Colonic mucosa (tissue), 4 donors: ENCODE data around the gene NAA35. TPM values are rescaled to one million over a fixed set of nuclear protein-coding genes. Genes with fewer than 3 reads are reported as not detected.

Experiments used
- DNase-seq: peaks from one replicate; pipeline ENCODE4 v3.0.0-alpha.2; 2020
- H3K27ac ChIP-seq: fragments of 200-600 bp; one replicate; pipeline ENCODE4 v1.8.0; 2021
- H3K27me3 ChIP-seq: fragments of 200-600 bp; one replicate; pipeline ENCODE4 v1.8.0; 2021
- H3K36me3 ChIP-seq: fragments of 200-600 bp; one replicate; pipeline ENCODE4 v1.8.0; 2021
- H3K4me1 ChIP-seq: fragments of 200-600 bp; one replicate; pipeline ENCODE4 v1.8.0; 2021; ENCODE audit warnings: mild to moderate bottlenecking
- H3K4me3 ChIP-seq: fragments of 200-600 bp; one replicate; pipeline ENCODE4 v1.8.0; 2021
- H3K9ac ChIP-seq, 2 donors: one replicate each; pipeline ENCODE4 v1.7.0; 2013; ENCODE audit warnings: control low read depth in 2 of 2, low read depth in 2 of 2, low read length in 2 of 2
- H3K9me3 ChIP-seq: fragments of 200-600 bp; one replicate; pipeline ENCODE4 v1.8.0; 2021
- intact Hi-C: fragments of 100-400 bp; cut with DNase I; formaldehyde crosslinking; loops from one replicate; pipeline ENCODE4 v1.14.1; 2022
- total RNA-seq, 2 donors: library from RNA; stranded (reverse); fragmentation: NEBNext Ultra II Directional in 1 of 2; extraction: Animal tissue kit (Norgen Biotek cat#: 25700) in 1 of 2; gene quantifications; one replicate each; pipeline ENCODE4 v1.2.1, GENCODE V29; 2021
- TF ChIP-seq, protein P1 (sequence below): fragments of 200-600 bp; IDR thresholded peaks from one replicate; pipeline ENCODE4 v1.8.0; 2022; ENCODE audit warnings: antibody characterized with exemption, mild to moderate bottlenecking
- donor health status: healthy.
- donor health status: DM: no; HTN: no; CAD: no.
- donor health status: DM: no; HTN: no; CAD: no.

Gene NAA35
- total RNA-seq, 2 donors from 2014 or later = 29.2 to 40.2 TPM

DNA sequence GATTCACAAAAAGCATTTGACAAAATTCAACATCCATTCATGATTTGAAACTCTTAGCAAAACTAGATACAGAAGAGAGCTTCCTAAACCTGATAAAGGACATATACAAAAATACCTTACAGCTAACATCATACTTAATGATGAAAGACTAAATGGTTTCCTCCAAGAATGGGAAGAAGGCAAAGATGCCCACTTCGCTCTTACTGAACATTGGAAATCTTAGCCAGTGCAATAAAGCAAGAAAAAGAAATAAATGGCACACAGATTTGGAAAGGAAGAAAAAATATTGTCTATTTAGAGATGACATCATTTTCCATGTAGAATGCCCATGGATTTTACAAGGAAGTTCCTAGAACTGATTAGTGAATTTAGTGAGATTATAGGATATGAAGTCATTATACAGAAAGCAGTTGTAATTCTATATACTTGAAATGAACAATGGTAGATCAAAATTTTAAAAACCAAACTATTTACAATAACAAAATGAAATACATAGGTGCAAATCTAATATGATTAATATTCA lies 64.4 kb downstream of the NAA35 start:
- TF ChIP-seq, protein P1, sequence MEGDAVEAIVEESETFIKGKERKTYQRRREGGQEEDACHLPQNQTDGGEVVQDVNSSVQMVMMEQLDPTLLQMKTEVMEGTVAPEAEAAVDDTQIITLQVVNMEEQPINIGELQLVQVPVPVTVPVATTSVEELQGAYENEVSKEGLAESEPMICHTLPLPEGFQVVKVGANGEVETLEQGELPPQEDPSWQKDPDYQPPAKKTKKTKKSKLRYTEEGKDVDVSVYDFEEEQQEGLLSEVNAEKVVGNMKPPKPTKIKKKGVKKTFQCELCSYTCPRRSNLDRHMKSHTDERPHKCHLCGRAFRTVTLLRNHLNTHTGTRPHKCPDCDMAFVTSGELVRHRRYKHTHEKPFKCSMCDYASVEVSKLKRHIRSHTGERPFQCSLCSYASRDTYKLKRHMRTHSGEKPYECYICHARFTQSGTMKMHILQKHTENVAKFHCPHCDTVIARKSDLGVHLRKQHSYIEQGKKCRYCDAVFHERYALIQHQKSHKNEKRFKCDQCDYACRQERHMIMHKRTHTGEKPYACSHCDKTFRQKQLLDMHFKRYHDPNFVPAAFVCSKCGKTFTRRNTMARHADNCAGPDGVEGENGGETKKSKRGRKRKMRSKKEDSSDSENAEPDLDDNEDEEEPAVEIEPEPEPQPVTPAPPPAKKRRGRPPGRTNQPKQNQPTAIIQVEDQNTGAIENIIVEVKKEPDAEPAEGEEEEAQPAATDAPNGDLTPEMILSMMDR = no peak

GRCh38 chr9:86009133-86009532 lies 68.2 kb downstream of the NAA35 start:
- Histone ChIP-seq H3K4me3 (no peak overlapping the region), H3K36me3 (peaks cover 7% of the 10 kb centered on the region), H3K9ac (no peak overlapping the region), H3K4me1 (no peaks in the 10 kb centered on the region), H3K27me3 (no peaks in the 10 kb centered on the region), H3K27ac (no peak overlapping the region), H3K9me3 (no peaks in the 10 kb centered on the region)
- intact Hi-C loops = loop anchor here (10.0 kb wide), 1 partner anchor 316 kb away; no protein-coding TSS in a partner anchor
- DNase-seq = no peak
- TF ChIP-seq, protein P1 = no peak

More for the DNA sequence above, 64.4 kb downstream of the NAA35 start:
- H3K9me3 ChIP-seq = no peaks in the 10 kb centered on the region
- H3K4me3 ChIP-seq = no peak overlapping the region
- no peak overlapping the region for H3K9ac ChIP-seq
- intact Hi-C loops = loop anchor here (10.0 kb wide), 1 partner anchor 319 kb away; no protein-coding TSS in a partner anchor
- H3K27me3 ChIP-seq = no peaks in the 10 kb centered on the region
- DNase-seq = no peak
- H3K4me1 ChIP-seq = no peaks in the 10 kb centered on the region
- H3K36me3 ChIP-seq = peaks cover 7% of the 10 kb centered on the region
- no peak overlapping the region for H3K27ac ChIP-seq

GRCh38 chr9:86020731-86021130 lies 79.8 kb downstream of the NAA35 start:
- Histone ChIP-seq H3K27ac (no peak overlapping the region), H3K4me3 (no peak overlapping the region), H3K27me3 (no peaks in the 10 kb centered on the region), H3K36me3 (no peaks in the 10 kb centered on the region), H3K9ac (no peak overlapping the region), H3K4me1 (no peaks in the 10 kb centered on the region), H3K9me3 (no peaks in the 10 kb centered on the region)
- TF ChIP-seq, protein P1 = no peak
- no peak for DNase-seq
- intact Hi-C loops = no loop called here

DNA sequence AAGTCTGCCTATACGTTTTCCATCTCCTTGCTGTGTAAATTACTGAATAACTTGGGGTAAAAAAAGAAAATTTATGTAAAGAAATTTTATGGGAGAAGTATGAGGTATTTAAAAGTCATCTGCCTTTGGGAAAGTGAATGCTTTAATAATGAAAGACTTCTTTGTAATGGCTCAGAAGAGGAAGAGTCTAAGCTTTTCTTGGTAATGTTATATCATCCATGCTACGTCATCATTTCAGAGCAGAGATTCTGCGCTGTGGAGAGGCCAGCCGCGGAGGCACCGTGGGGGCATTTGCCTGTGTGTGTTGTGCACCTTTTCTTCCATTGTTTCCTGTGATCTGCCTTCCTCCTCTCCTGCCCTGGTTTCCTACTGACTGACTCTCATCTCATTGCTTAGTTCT lies 80.2 kb downstream of the NAA35 start:
- Histone ChIP-seq H3K27ac (no peak overlapping the region), H3K9me3 (no peaks in the 10 kb centered on the region), H3K27me3 (no peaks in the 10 kb centered on the region), H3K9ac (no peak overlapping the region), H3K4me1 (no peaks in the 10 kb centered on the region), H3K36me3 (no peaks in the 10 kb centered on the region), H3K4me3 (no peak overlapping the region)
- TF ChIP-seq, protein P1 = no peak
- intact Hi-C loops = no loop called here
- DNase-seq = no peak

GRCh38 chr9:86022687-86023266 lies 81.8 kb downstream of the NAA35 start:
- TF ChIP-seq, protein P1 = no peak
- Histone ChIP-seq H3K4me1 (no peaks in the 10 kb centered on the region), H3K4me3 (no peak overlapping the region), H3K27ac (no peak overlapping the region), H3K9me3 (no peaks in the 10 kb centered on the region), H3K36me3 (peaks cover 8% of the 10 kb centered on the region), H3K9ac (no peak overlapping the region), H3K27me3 (no peaks in the 10 kb centered on the region)
- intact Hi-C loops = no loop called here
- DNase-seq = no peak
